H1 (cell line): ENCODE results near the gene ARHGAP10. TPM values are rescaled to one million over a fixed set of nuclear protein-coding genes. Genes with fewer than 3 reads are reported as not detected.
"Not testable (repeated sequence)": the region's sequence is repeated elsewhere in the genome, so short reads cannot be mapped to it uniquely, and the experiment has no call there.

Source experiments
- CTCF ChIA-PET: fragments of 300-600 bp; sonication (Branson Sonifier 250); formaldehyde crosslinking; loops from one replicate; lab custom pipeline; 2021; ENCODE audit not compliant: partially characterized antibody; lab: Charles Lee
- POLR2A ChIA-PET: fragments of 300-600 bp; sonication (Branson Sonifier 250); formaldehyde crosslinking; loops from one replicate; lab custom pipeline; 2021; ENCODE audit warnings: inconsistent platforms; ENCODE audit not compliant: partially characterized antibody; lab: Charles Lee
- DNase-seq, 2 experiments: peaks; one replicate each; pipeline versions ENCODE4 v3.0.0 to v3.0.0-alpha.2; 2010 to 2022; ENCODE audit warnings: low spot score in 2 of 2, low read depth in 1 of 2, mixed read lengths in 1 of 2
- FAIRE-seq: peaks from 2 replicates; lab custom pipeline; 2011; peaks lifted over from hg19 to GRCh38; lab: Jason Lieb, UNC
- H2AFZ ChIP-seq: 2 replicates; pipeline ENCODE4 v1.8.1; 2012; ENCODE audit warnings: low read length, inconsistent platforms
- H2AK5ac ChIP-seq: 2 replicates; pipeline ENCODE4 v1.6.1; 2013; ENCODE audit warnings: low read depth, low read length
- H2BK120ac ChIP-seq: replicated peaks from 2 replicates; pipeline ENCODE3; 2013; ENCODE audit warnings: low read depth, low read length, inconsistent platforms
- H2BK12ac ChIP-seq: 2 replicates; pipeline ENCODE4 v1.6.1; 2013; ENCODE audit warnings: low read depth, low read length
- H2BK15ac ChIP-seq: 2 replicates; pipeline ENCODE4 v1.6.1; 2013; ENCODE audit warnings: low read length
- H2BK20ac ChIP-seq: 2 replicates; pipeline ENCODE4 v1.6.1; 2013; ENCODE audit warnings: low read length
- H2BK5ac ChIP-seq: 2 replicates; pipeline ENCODE4 v1.6.1; 2013; ENCODE audit warnings: low read depth, low read length
- H3K14ac ChIP-seq: 2 replicates; pipeline ENCODE4 v1.6.1; 2013; ENCODE audit warnings: inconsistent platforms; ENCODE audit not compliant: insufficient read length
- H3K18ac ChIP-seq: 2 replicates; pipeline ENCODE4 v1.6.1; 2013; ENCODE audit warnings: low read length; ENCODE audit errors: extremely low read depth
- H3K23ac ChIP-seq: 2 replicates; pipeline ENCODE4 v1.6.1; 2013; ENCODE audit warnings: inconsistent platforms; ENCODE audit not compliant: insufficient read length
- H3K23me2 ChIP-seq: 2 replicates; pipeline ENCODE4 v1.6.1; 2013; ENCODE audit warnings: low read depth, low read length
- H3K27ac ChIP-seq: 2 replicates; pipeline ENCODE4 v1.6.1; 2011; ENCODE audit warnings: low read depth, low read length, inconsistent platforms
- H3K27me3 ChIP-seq, 4 experiments: replicated peaks in 1 of 4; 1 replicate in 1 of 4; 2 replicates in 3 of 4; pipeline versions ENCODE4 v1.6.1 to v1.8.1; 2011 to 2013; ENCODE audit warnings: low read length in 3 of 4, mild to moderate bottlenecking in 3 of 4, inconsistent platforms in 2 of 4, mixed read lengths in 2 of 4, moderate library complexity in 1 of 4; ENCODE audit not compliant: control insufficient read depth in 3 of 4, insufficient read depth in 3 of 4; ENCODE audit errors: extremely low read depth in 1 of 4
- H3K36me3 ChIP-seq, 4 experiments: 2 replicates each; pipeline versions ENCODE4 v1.6.1 to v1.8.1; 2011 to 2013; ENCODE audit warnings: mild to moderate bottlenecking in 4 of 4, low read length in 3 of 4, moderate library complexity in 2 of 4, control low read depth in 1 of 4, inconsistent platforms in 1 of 4; ENCODE audit not compliant: insufficient read depth in 4 of 4, control insufficient read depth in 2 of 4
- H3K4ac ChIP-seq: replicated peaks from 2 replicates; pipeline ENCODE3; 2013; ENCODE audit warnings: low read length, low read depth, mixed read lengths, inconsistent platforms; ENCODE audit not compliant: insufficient read length
- H3K4me1 ChIP-seq, 4 experiments: replicated peaks in 1 of 4; 1 replicate in 1 of 4; 2 replicates in 3 of 4; pipeline versions ENCODE4 v1.6.1 to v1.8.1; 2011 to 2013; ENCODE audit warnings: low read length in 3 of 4, inconsistent platforms in 2 of 4, mixed read lengths in 1 of 4; ENCODE audit not compliant: insufficient read depth in 4 of 4, control insufficient read depth in 3 of 4
- H3K4me2 ChIP-seq, 2 experiments: 2 replicates each; pipeline versions ENCODE4 v1.6.1 to v1.8.1; 2011 to 2013; ENCODE audit warnings: low read depth in 2 of 2, low read length in 2 of 2, control low read depth in 1 of 2, inconsistent platforms in 1 of 2, mild to moderate bottlenecking in 1 of 2; ENCODE audit not compliant: insufficient read depth in 1 of 2
- H3K4me3 ChIP-seq, 4 experiments: fragments of 200-600, 300-600 bp in 1 of 4; sonication (generic), shearing (Covaris generic), sonication (Bioruptor Twin) in 1 of 4; 2 replicates each; pipeline versions ENCODE4 v1.5.1 to v1.8.1; 2011 to 2016; ENCODE audit warnings: low read length in 4 of 4, low read depth in 3 of 4, control low read depth in 2 of 4, inconsistent platforms in 2 of 4, mild to moderate bottlenecking in 2 of 4, mixed read lengths in 1 of 4, moderate library complexity in 1 of 4; ENCODE audit not compliant: insufficient read depth in 2 of 4; ENCODE audit errors: extremely low read depth in 1 of 4
- H3K56ac ChIP-seq: replicated peaks from 2 replicates; pipeline ENCODE3; 2013; ENCODE audit warnings: low read depth, mild to moderate bottlenecking, mixed read lengths, low read length, inconsistent platforms; ENCODE audit not compliant: insufficient read length
- H3K79me1 ChIP-seq: 2 replicates; pipeline ENCODE4 v1.6.1; 2013; ENCODE audit warnings: low read depth, low read length, control low read depth
- H3K79me2 ChIP-seq, 2 experiments: 2 replicates each; pipeline versions ENCODE4 v1.6.1 to v1.8.1; 2012 to 2013; ENCODE audit warnings: low read length in 2 of 2, mild to moderate bottlenecking in 2 of 2, inconsistent platforms in 1 of 2; ENCODE audit not compliant: insufficient read depth in 2 of 2, control insufficient read depth in 1 of 2
- H3K9ac ChIP-seq, 4 experiments: replicated peaks in 1 of 4; 1 replicate in 1 of 4; 2 replicates in 3 of 4; pipeline versions ENCODE4 v1.6.1 to v1.8.1; 2011 to 2013; ENCODE audit warnings: low read depth in 3 of 4, low read length in 3 of 4, control low read depth in 2 of 4, mild to moderate bottlenecking in 2 of 4, moderate library complexity in 2 of 4, inconsistent platforms in 1 of 4; ENCODE audit errors: extremely low read depth in 1 of 4
- H3K9me3 ChIP-seq, 2 experiments: 2 replicates each; pipeline versions ENCODE4 v1.6.1 to v1.8.1; 2012 to 2013; ENCODE audit warnings: mild to moderate bottlenecking in 2 of 2, moderate library complexity in 2 of 2, control low read depth in 1 of 2, inconsistent platforms in 1 of 2, low read depth in 1 of 2, low read length in 1 of 2, mixed read lengths in 1 of 2; ENCODE audit not compliant: insufficient read depth in 2 of 2
- H4K20me1 ChIP-seq, 2 experiments: replicated peaks in 1 of 2; 2 replicates each; pipeline versions ENCODE3 to v1.8.1; 2011 to 2013; ENCODE audit warnings: inconsistent platforms in 2 of 2, low read length in 2 of 2, mild to moderate bottlenecking in 1 of 2; ENCODE audit not compliant: insufficient read depth in 2 of 2, control insufficient read depth in 1 of 2
- H4K5ac ChIP-seq: 2 replicates; pipeline ENCODE4 v1.6.1; 2013; ENCODE audit warnings: low read length, low read depth, mixed read lengths, inconsistent platforms; ENCODE audit not compliant: insufficient read length
- H4K8ac ChIP-seq: 2 replicates; pipeline ENCODE4 v1.8.0; 2013; ENCODE audit warnings: mild to moderate bottlenecking, moderate library complexity, low read length, inconsistent platforms; ENCODE audit not compliant: insufficient read depth; ENCODE audit errors: extremely low read depth
- H4K91ac ChIP-seq: replicated peaks from 2 replicates; pipeline ENCODE3; 2013; ENCODE audit warnings: low read length, mixed read lengths, inconsistent platforms; ENCODE audit not compliant: insufficient read length
- WGBS, 2 experiments: shearing (Covaris generic) in 1 of 2; methylation state at CpG; one replicate each; pipeline versions ENCODE4 v1.1.6 to v1.1.7; 2013 to 2015; ENCODE audit warnings: low lambda C conversion rate in 2 of 2, mixed read lengths in 2 of 2, inconsistent platforms in 1 of 2, low coverage in 1 of 2, missing lambda C conversion rate in 1 of 2; ENCODE audit not compliant: insufficient replicate concordance in 2 of 2, insufficient coverage in 1 of 2, insufficient read length in 1 of 2; ENCODE audit errors: extremely low coverage in 1 of 2, missing lambda C conversion rate in 1 of 2; 5-methylcytosine and 5-hydroxymethylcytosine counted together
- polyA plus RNA-seq, 7 experiments: library from polyadenylated mRNA; depleted of rRNA in 3 of 7; stranded (reverse) in 5 of 7; unstranded in 2 of 7; fragments of >200 nt in 5 of 7; fragments of 200-250 nt in 2 of 7; gene quantifications; 1 replicate in 5 of 7; 2 replicates in 1 of 7; 4 replicates in 1 of 7; pipeline versions ENCODE4 v1.2.1 to v1.2.3, GENCODE V29; 2011 to 2013; ENCODE audit warnings: missing spikeins in 2 of 7, mixed read lengths in 2 of 7
- total RNA-seq: library from RNA; stranded (reverse); fragmentation: NEBNext Ultra II Directional; extraction: Animal tissue kit (Norgen Biotek cat#: 25700); gene quantifications from 2 replicates; pipeline ENCODE4 v1.2.1, GENCODE V29; 2021

Gene ARHGAP10
- total and polyA plus RNA-seq, 2 of the 8 experiments (the other 6 are each of a cell fraction or from before 2014, with no cell fraction given) = 3.7 to 6.1 TPM

DNA sequence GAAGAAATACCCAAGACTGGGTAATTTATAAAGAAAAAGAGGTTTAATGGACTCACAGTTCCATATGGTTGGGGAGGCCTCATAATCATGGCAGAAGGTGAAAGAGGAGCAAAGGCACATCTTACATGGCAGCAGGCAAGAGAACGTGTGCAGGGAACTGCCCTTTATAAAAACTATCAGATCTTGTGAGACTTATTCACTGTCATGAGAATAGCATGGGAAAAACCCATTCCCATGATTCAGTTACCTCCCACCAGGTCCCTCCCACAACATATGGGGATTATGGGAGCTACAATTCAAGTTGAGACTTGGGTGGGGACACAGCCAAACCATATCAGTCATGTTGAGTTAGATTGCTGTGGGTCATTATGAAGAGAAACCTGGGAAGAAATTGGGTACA is 153.3 kb downstream of the ARHGAP10 start:
- H3K18ac ChIP-seq, H4K20me1 ChIP-seq, H3K14ac ChIP-seq, H4K8ac ChIP-seq, H3K27ac ChIP-seq, H2AFZ ChIP-seq, H3K9ac ChIP-seq, H2BK120ac ChIP-seq, H2BK12ac ChIP-seq, H3K9me3 ChIP-seq, H3K4ac ChIP-seq, DNase-seq, FAIRE-seq, H2BK20ac ChIP-seq, H3K27me3 ChIP-seq, H3K4me3 ChIP-seq, H3K4me2 ChIP-seq, POLR2A ChIA-PET, H3K23ac ChIP-seq, H3K56ac ChIP-seq, H4K91ac ChIP-seq, H2BK5ac ChIP-seq, H3K36me3 ChIP-seq, H2AK5ac ChIP-seq, H3K79me1 ChIP-seq, H3K23me2 ChIP-seq, H4K5ac ChIP-seq, H2BK15ac ChIP-seq, H3K4me1 ChIP-seq, H3K79me2 ChIP-seq: not testable (repeated sequence)
- CTCF ChIA-PET = interaction anchor here (2.5 kb wide), 1 partner anchor 19 kb away, joined by 8 read pairs; no protein-coding TSS in a partner anchor
- 95% methylated on average over 1 of the region's 1 CpG; no CpG with 5 or more reads in 1 of the 2 experiments for WGBS, 2 experiments
